ENCODE results near the gene PCNA. TPM values are rescaled to one million over a fixed set of nuclear protein-coding genes. Genes with fewer than 3 reads are reported as not detected.
"Not testable (repeated sequence)": the region's sequence is repeated elsewhere in the genome, so short reads cannot be mapped to it uniquely, and the experiment has no call there.

Gene PCNA
- total RNA-seq, 2 donors from 2014 or later, result 25.3 to 25.4 TPM

- Histone ChIP-seq H3K27ac (peak overlapping the region; percentile 43 to 62), H3K27me3 (no peaks in the 10 kb centered on the region), H3K36me3 (no peaks in the 10 kb centered on the region), H3K4me3 (no peak overlapping the region), H3K4me1 (peaks cover 0 to 12% of the 10 kb centered on the region in 2 donors), H3K9me3 (no peaks in the 10 kb centered on the region)
- DNase-seq (ENCODE audit: low spot score), result peak; percentile 93
- TF ChIP-seq CTCF (IDR thresholded peaks at IDR 0.05), result no peak
Measured at GRCh38 chr20:5072756-5073659, 46.8 kb downstream of the PCNA start.

GRCh38 chr20:5071942-5072341, 47.8 kb downstream of the PCNA start:
- not testable (repeated sequence) for H3K36me3 ChIP-seq; H3K9me3 ChIP-seq; H3K27me3 ChIP-seq; DNase-seq (ENCODE audit: low spot score); H3K4me3 ChIP-seq; H3K27ac ChIP-seq
- peaks cover 0 to 10% of the 10 kb centered on the region in 2 donors for H3K4me1 ChIP-seq

- no peaks in the 10 kb centered on the region for H3K36me3 ChIP-seq
- H3K4me3 ChIP-seq, result no peak overlapping the region
- no peak overlapping the region for H3K27ac ChIP-seq
- H3K9me3 ChIP-seq, result no peaks in the 10 kb centered on the region
- peaks cover 0 to 10% of the 10 kb centered on the region in 2 donors for H3K4me1 ChIP-seq
- no peak for TF ChIP-seq CTCF (IDR thresholded peaks at IDR 0.05)
- no peak for DNase-seq (ENCODE audit: low spot score)
- H3K27me3 ChIP-seq, result no peaks in the 10 kb centered on the region
Measured at GRCh38 chr20:5070570-5070969, 49.2 kb downstream of the PCNA start.

GRCh38 chr20:5070081-5070480, 49.7 kb downstream of the PCNA start:
- Histone ChIP-seq H3K4me1 (peaks cover 0 to 10% of the 10 kb centered on the region in 2 donors), H3K27ac (no peak overlapping the region), H3K4me3 (no peak overlapping the region), H3K36me3 (no peaks in the 10 kb centered on the region), H3K9me3 (no peaks in the 10 kb centered on the region), H3K27me3 (no peaks in the 10 kb centered on the region)
- no peak for DNase-seq (ENCODE audit: low spot score)
- no peak for TF ChIP-seq CTCF (IDR thresholded peaks at IDR 0.05)

GRCh38 chr20:5069141-5069806, 50.5 kb downstream of the PCNA start:
- H3K4me1 ChIP-seq, result peaks cover 0 to 10% of the 10 kb centered on the region in 2 donors
- H3K4me3 ChIP-seq, result no peak overlapping the region
- TF ChIP-seq CTCF (IDR thresholded peaks at IDR 0.05), result no peak
- no peaks in the 10 kb centered on the region for H3K9me3 ChIP-seq
- no peaks in the 10 kb centered on the region for H3K27me3 ChIP-seq
- no peak for DNase-seq (ENCODE audit: low spot score)
- no peak overlapping the region for H3K27ac ChIP-seq
- no peaks in the 10 kb centered on the region for H3K36me3 ChIP-seq

- H3K36me3 ChIP-seq, result no peaks in the 10 kb centered on the region
Measured at GRCh38 chr20:5067877-5068645, 51.7 kb downstream of the PCNA start.

More at GRCh38 chr20:5067877-5068645, 51.7 kb downstream of the PCNA start:
- H3K4me3 ChIP-seq, result no peak overlapping the region
- no peaks in the 10 kb centered on the region for H3K27me3 ChIP-seq
- no peak overlapping the region for H3K27ac ChIP-seq
- no peak for DNase-seq (ENCODE audit: low spot score)
- TF ChIP-seq CTCF (IDR thresholded peaks at IDR 0.05), result no peak
- H3K9me3 ChIP-seq, result no peaks in the 10 kb centered on the region
- peaks cover 0 to 4% of the 10 kb centered on the region in 2 donors for H3K4me1 ChIP-seq

Data from right atrium auricular region (tissue), 2 donors.